Measurements from ENCODE around the gene NFATC2. TPM values are rescaled to one million over a fixed set of nuclear protein-coding genes. Genes with fewer than 3 reads are reported as not detected.

The NFATC2 gene
- total RNA-seq, 1 donor from 2014 or later: 4.2 TPM

- intact Hi-C loops (cut with micrococcal nuclease): no loop called here
- H3K27me3 ChIP-seq (ENCODE audit: low read depth): no peaks in the 10 kb centered on the region
- H3K9me3 ChIP-seq (replicated peaks): no peaks in the 10 kb centered on the region
- H3K4me3 ChIP-seq: no peak overlapping the region
- peaks cover 10% of the 10 kb centered on the region for H3K36me3 ChIP-seq
- H3K27ac ChIP-seq (replicated peaks): no peak overlapping the region
- peaks cover 13% of the 10 kb centered on the region for H3K4me1 ChIP-seq
- DNase-seq: no peak
- TF ChIP-seq, protein P1, sequence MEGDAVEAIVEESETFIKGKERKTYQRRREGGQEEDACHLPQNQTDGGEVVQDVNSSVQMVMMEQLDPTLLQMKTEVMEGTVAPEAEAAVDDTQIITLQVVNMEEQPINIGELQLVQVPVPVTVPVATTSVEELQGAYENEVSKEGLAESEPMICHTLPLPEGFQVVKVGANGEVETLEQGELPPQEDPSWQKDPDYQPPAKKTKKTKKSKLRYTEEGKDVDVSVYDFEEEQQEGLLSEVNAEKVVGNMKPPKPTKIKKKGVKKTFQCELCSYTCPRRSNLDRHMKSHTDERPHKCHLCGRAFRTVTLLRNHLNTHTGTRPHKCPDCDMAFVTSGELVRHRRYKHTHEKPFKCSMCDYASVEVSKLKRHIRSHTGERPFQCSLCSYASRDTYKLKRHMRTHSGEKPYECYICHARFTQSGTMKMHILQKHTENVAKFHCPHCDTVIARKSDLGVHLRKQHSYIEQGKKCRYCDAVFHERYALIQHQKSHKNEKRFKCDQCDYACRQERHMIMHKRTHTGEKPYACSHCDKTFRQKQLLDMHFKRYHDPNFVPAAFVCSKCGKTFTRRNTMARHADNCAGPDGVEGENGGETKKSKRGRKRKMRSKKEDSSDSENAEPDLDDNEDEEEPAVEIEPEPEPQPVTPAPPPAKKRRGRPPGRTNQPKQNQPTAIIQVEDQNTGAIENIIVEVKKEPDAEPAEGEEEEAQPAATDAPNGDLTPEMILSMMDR (IDR thresholded peaks at IDR 0.05; ENCODE audit: borderline replicate concordance): no peak
Observed at GRCh38 chr20:51434026-51434425, 108.5 kb downstream of the NFATC2 start.

GRCh38 chr20:51432875-51433274 is 109.6 kb downstream of the NFATC2 start:
- no peaks in the 10 kb centered on the region for H3K27me3 ChIP-seq (ENCODE audit: low read depth)
- peaks cover 10% of the 10 kb centered on the region for H3K36me3 ChIP-seq
- TF ChIP-seq, protein P1 (IDR thresholded peaks at IDR 0.05; ENCODE audit: borderline replicate concordance): no peak
- intact Hi-C loops (cut with micrococcal nuclease): no loop called here
- H3K27ac ChIP-seq (replicated peaks): no peak overlapping the region
- no peaks in the 10 kb centered on the region for H3K9me3 ChIP-seq (replicated peaks)
- DNase-seq: no peak
- peaks cover 25% of the 10 kb centered on the region for H3K4me1 ChIP-seq
- H3K4me3 ChIP-seq: no peak overlapping the region

DNA sequence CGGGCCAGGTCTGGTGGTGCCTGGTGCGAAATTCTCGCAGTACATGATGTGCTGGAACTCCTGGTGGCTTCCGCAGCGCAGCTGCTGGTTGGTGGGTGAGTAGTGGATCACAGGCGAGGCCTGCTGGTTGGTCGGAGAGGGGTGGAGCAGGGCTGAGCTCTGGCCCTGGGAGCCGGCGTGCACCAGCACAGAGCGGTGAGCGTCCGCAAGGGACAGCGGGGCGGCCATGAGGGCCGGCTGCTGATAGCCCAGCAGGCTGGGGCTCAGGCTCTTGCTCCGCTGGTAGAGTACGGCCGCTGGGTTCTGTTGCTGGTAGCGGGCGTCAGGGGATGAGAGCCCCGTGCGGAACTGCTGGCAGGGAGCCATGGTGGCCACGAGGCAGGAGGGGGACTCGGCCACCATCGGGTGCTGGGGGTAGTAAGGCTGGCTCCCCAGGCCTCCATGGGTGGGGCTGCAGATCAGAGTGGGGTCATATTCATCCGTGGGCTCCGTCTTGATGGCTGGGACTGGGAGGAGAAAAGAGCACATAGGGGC is 110.2 kb downstream of the NFATC2 start:
- H3K9me3 ChIP-seq (replicated peaks): no peaks in the 10 kb centered on the region
- H3K4me3 ChIP-seq: no peak overlapping the region
- peaks cover 10% of the 10 kb centered on the region for H3K36me3 ChIP-seq
- no peak overlapping the region for H3K27ac ChIP-seq (replicated peaks)
- TF ChIP-seq, protein P1 (IDR thresholded peaks at IDR 0.05; ENCODE audit: borderline replicate concordance): no peak
- intact Hi-C loops (cut with micrococcal nuclease): no loop called here
- peaks cover 29% of the 10 kb centered on the region for H3K4me1 ChIP-seq
- no peaks in the 10 kb centered on the region for H3K27me3 ChIP-seq (ENCODE audit: low read depth)
- no peak for DNase-seq

DNA sequence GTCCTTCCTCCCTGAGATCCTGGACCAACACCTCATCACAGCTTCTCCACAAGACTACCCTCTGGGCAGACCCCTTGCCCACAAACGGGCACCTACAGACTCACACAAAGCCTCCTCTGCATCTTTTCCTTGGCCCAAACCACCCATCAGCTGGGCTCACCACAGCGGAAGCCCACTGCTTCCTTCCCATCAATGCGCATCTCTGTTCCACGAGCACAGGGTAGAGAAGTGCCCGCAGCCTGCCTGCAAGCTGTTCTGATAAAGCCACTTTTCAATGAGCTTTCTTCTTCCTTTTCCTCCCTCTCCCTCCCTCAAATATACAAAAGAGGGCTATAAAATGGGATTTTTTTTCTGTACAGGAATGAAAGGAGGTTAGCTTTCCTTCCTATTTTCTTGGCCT is 111.2 kb downstream of the NFATC2 start:
- Histone ChIP-seq H3K36me3 (peaks cover 10% of the 10 kb centered on the region), H3K4me1 (peaks cover 29% of the 10 kb centered on the region), H3K4me3 (no peak overlapping the region), H3K9me3 (replicated peaks) (no peaks in the 10 kb centered on the region), H3K27me3 (ENCODE audit: low read depth) (no peaks in the 10 kb centered on the region), H3K27ac (replicated peaks) (no peak overlapping the region)
- TF ChIP-seq, protein P1 (IDR thresholded peaks at IDR 0.05; ENCODE audit: borderline replicate concordance): no peak
- no peak for DNase-seq
- intact Hi-C loops (cut with micrococcal nuclease): no loop called here

GRCh38 chr20:51430198-51430950 is 112.1 kb downstream of the NFATC2 start:
- peaks cover 29% of the 10 kb centered on the region for H3K4me1 ChIP-seq
- no peaks in the 10 kb centered on the region for H3K27me3 ChIP-seq (ENCODE audit: low read depth)
- intact Hi-C loops (cut with micrococcal nuclease): no loop called here
- H3K36me3 ChIP-seq: peaks cover 8% of the 10 kb centered on the region
- TF ChIP-seq, protein P1 (IDR thresholded peaks at IDR 0.05; ENCODE audit: borderline replicate concordance): no peak
- no peaks in the 10 kb centered on the region for H3K9me3 ChIP-seq (replicated peaks)
- H3K27ac ChIP-seq (replicated peaks): no peak overlapping the region
- DNase-seq: no peak
- no peak overlapping the region for H3K4me3 ChIP-seq
